HepG2 (cell line): ENCODE measurements around the gene AGPAT2. TPM values are rescaled to one million over a fixed set of nuclear protein-coding genes. Genes with fewer than 3 reads are reported as not detected.

Experiments
- BCL6 ChIP-seq: IDR thresholded peaks from 2 replicates; pipeline ENCODE4 v1.6.1; 2016; ENCODE audit warnings: missing genetic modification reagents, missing compliant biosample characterization
- FLYWCH1 ChIP-seq: sonication (generic); formaldehyde crosslinking; IDR thresholded peaks from 2 replicates; pipeline ENCODE4 v1.8.1; 2023; ENCODE audit warnings: mild to moderate bottlenecking, missing genetic modification reagents
- GABPA ChIP-seq, 2 experiments: IDR thresholded peaks; 2 replicates each; pipeline ENCODE4 v1.6.1; 2011 to 2016; ENCODE audit warnings: low read depth in 2 of 2, low read length in 1 of 2, missing biosample characterization in 1 of 2, missing genetic modification characterization in 1 of 2
- GPBP1L1 ChIP-seq: sonication (generic); formaldehyde crosslinking; IDR thresholded peaks from 2 replicates; pipeline ENCODE4 v1.5.0; 2020; ENCODE audit warnings: mild to moderate bottlenecking, missing genetic modification reagents
- IKZF1 ChIP-seq: fragments of 450-650 bp; IDR thresholded peaks from 2 replicates; pipeline ENCODE4 v1.7.1; 2016
- LBX2 ChIP-seq: sonication (generic); formaldehyde crosslinking; IDR thresholded peaks from 2 replicates; pipeline ENCODE4 v1.5.0; 2020; ENCODE audit warnings: missing genetic modification reagents, mild to moderate bottlenecking, borderline replicate concordance
- LCORL ChIP-seq, 2 experiments: fragments of 450-650 bp in 1 of 2; sonication (generic) in 1 of 2; formaldehyde crosslinking in 1 of 2; IDR thresholded peaks; 2 replicates each; pipeline versions ENCODE4 v1.5.0 to v1.6.1; 2017 to 2020; ENCODE audit warnings: antibody characterized with exemption in 1 of 2, missing genetic modification reagents in 1 of 2
- PLSCR1 ChIP-seq: sonication (generic); formaldehyde crosslinking; IDR thresholded peaks from 2 replicates; pipeline ENCODE4 v1.5.0; 2020; ENCODE audit warnings: missing genetic modification reagents, mild to moderate bottlenecking, borderline replicate concordance
- RARG ChIP-seq: sonication (generic); formaldehyde crosslinking; IDR thresholded peaks from 2 replicates; pipeline ENCODE4 v1.4.0; 2020; ENCODE audit warnings: low read depth, mild to moderate bottlenecking, missing genetic modification reagents
- ZBED4 ChIP-seq: sonication (generic); formaldehyde crosslinking; IDR thresholded peaks from 2 replicates; pipeline ENCODE4 v1.4.0; 2020; ENCODE audit warnings: missing genetic modification reagents, borderline replicate concordance
- ZFX ChIP-seq: sonication (generic); formaldehyde crosslinking; IDR thresholded peaks from 2 replicates; pipeline ENCODE4 v1.4.0; 2020; ENCODE audit warnings: mild to moderate bottlenecking, low read depth, missing genetic modification reagents, moderate library complexity
- ZNF562 ChIP-seq: sonication (generic); formaldehyde crosslinking; IDR thresholded peaks from 2 replicates; pipeline ENCODE4 v1.8.0; 2022; ENCODE audit warnings: missing genetic modification reagents, borderline replicate concordance
- ZNF781 ChIP-seq: sonication (generic); formaldehyde crosslinking; IDR thresholded peaks from 2 replicates; pipeline ENCODE4 v1.5.1; 2020; ENCODE audit warnings: borderline replicate concordance, mild to moderate bottlenecking, missing genetic modification reagents; ENCODE audit errors: not compliant biosample characterization
- polyA plus RNA-seq, 8 experiments: library from polyadenylated mRNA; depleted of rRNA in 3 of 8; stranded (reverse) in 7 of 8; unstranded in 1 of 8; fragments of >200 nt; fragmentation: Illumina TruSeq in 4 of 8; extraction: Trizol in 4 of 8; gene quantifications; 2 replicates each; pipeline versions ENCODE4 v1.2.1 to v1.2.3, GENCODE V29; 2011 to 2016; ENCODE audit warnings: low read depth in 4 of 8, missing spikeins in 1 of 8, mixed read lengths in 1 of 8; ENCODE audit not compliant: insufficient read depth in 1 of 8
- total RNA-seq, 5 experiments: library from RNA; depleted of rRNA; stranded (reverse); fragments of >200 nt; fragmentation: Illumina TruSeq; extraction: Trizol; gene quantifications; 2 replicates each; pipeline ENCODE4 v1.2.3, GENCODE V29; 2016; ENCODE audit warnings: low read depth in 1 of 5

The AGPAT2 gene
- total and polyA plus RNA-seq, 2 of the 13 experiments (the other 11 are each of a cell fraction or from before 2014, with no cell fraction given) = 3.9 to 25.8 TPM

GRCh38 chr9:136686794-136687711 is at the start of gene AGPAT2 (continued):
- TF ChIP-seq ZNF781 (CRISPR knock-in tag) = no peak
- no peak for TF ChIP-seq LBX2 (CRISPR knock-in tag)
- no peak for TF ChIP-seq PLSCR1 (CRISPR knock-in tag)
- no peak for TF ChIP-seq IKZF1
- TF ChIP-seq ZBED4 (CRISPR knock-in tag) = no peak
- TF ChIP-seq FLYWCH1 = no peak
- no peak for TF ChIP-seq GPBP1L1 (CRISPR knock-in tag)
- peak; percentile 52 for TF ChIP-seq ZFX (CRISPR knock-in tag)
- no peak for TF ChIP-seq ZNF562 (CRISPR knock-in tag)
- TF ChIP-seq BCL6 (CRISPR knock-in tag) = peak; percentile 67
- no peak for TF ChIP-seq RARG
- TF ChIP-seq LCORL (IDR thresholded peaks at IDR 0.05) = no peak
- TF ChIP-seq LCORL (CRISPR knock-in tag; IDR thresholded peaks at IDR 0.05) = 0 out of 2 replicates have a peak, but pooled peaks have one; percentile 36
- TF ChIP-seq GABPA (IDR thresholded peaks at IDR 0.05; ENCODE audit: low read depth, low read length) = no peak
- TF ChIP-seq GABPA (CRISPR knock-in tag; IDR thresholded peaks at IDR 0.05; ENCODE audit: low read depth) = no peak
